GM15510 (cell line): ENCODE data around the gene MAU2.

Experiments used
- POLR2A ChIP-seq: IDR thresholded peaks from 3 replicates; pipeline ENCODE4 v1.6.1; 2011; ENCODE audit warnings: borderline replicate concordance; ENCODE audit not compliant: insufficient read length; ENCODE audit errors: extremely low read depth

Gene MAU2

DNA sequence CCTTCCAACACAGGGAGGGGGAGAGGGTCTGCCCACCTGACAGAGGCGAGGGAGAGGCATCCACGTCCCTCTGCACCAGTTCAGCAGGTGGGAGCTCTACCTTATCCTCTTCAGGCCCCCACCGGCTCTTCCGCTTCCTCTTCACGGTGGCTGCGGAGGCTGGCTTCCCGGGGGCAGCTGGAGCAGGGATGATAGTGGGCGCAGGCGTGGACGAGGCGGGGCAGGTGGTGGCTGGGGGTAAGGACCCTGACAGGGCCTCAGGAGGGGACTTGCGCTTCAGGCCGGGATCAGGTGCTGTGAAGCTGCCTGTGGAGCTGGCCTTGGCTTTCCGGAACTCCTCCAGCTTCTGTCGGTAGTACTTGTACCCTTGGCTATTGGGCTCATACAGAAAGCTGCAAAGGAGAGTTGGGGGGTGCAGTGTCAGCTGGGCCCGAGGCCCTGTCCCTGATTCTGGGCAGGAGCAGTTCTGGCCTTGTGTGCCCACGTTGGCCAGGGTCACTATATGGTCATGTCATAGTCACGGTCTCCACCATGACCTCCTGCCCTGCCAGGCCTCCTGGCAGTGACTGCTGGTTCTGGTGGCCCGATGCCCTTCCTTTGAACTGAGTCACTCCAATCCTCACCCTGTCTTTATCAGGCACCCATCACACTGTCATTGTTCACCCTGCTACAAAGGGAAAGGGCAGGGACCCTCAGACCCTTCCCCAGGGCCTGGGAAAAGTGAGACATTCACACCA lies 23.5 kb upstream of the MAU2 start:
- no peak for TF ChIP-seq POLR2A

GRCh38 chr19:19297759-19298158 lies 22.9 kb upstream of the MAU2 start:
- no peak for TF ChIP-seq POLR2A

DNA sequence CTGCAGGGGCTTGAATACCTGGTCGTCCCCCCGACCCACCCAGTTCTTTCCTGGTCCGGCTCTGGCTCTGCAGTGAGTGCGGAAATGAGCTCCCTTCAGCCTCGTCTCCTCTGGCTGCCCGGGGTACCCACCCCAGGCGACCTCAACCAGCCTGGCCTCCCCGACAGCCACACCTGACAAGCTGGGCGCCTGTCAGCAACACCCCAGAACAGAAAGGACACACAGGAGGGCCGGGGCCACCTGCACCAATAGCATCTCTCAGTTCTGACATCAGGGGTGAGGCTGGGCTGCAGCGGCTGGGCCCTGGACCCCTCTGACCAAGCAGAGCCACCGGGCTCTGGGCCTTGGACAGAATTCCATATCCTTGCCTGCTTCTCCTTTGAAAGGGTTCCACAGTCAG lies 20.0 kb upstream of the MAU2 start:
- no peak for TF ChIP-seq POLR2A

DNA sequence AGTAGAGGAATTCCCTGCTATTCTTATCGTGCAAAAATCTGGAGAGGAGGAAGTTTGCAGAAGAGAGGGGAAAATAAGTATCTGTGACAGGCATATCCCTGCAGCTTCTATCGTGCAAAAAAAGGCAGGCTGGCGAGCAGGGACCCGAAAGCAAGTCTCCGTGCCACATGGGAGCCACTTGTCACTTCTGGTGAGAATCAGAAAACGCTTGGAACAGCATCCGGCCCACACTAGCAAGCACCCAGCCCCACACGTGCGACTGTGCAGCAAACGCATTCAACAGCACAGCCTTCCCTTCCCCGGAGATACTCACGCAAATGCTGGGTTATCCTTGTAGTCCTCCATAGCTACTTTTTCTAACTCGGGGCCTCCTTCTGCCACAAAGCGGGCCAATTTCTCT lies 17.2 kb upstream of the MAU2 start:
- no peak for TF ChIP-seq POLR2A

DNA sequence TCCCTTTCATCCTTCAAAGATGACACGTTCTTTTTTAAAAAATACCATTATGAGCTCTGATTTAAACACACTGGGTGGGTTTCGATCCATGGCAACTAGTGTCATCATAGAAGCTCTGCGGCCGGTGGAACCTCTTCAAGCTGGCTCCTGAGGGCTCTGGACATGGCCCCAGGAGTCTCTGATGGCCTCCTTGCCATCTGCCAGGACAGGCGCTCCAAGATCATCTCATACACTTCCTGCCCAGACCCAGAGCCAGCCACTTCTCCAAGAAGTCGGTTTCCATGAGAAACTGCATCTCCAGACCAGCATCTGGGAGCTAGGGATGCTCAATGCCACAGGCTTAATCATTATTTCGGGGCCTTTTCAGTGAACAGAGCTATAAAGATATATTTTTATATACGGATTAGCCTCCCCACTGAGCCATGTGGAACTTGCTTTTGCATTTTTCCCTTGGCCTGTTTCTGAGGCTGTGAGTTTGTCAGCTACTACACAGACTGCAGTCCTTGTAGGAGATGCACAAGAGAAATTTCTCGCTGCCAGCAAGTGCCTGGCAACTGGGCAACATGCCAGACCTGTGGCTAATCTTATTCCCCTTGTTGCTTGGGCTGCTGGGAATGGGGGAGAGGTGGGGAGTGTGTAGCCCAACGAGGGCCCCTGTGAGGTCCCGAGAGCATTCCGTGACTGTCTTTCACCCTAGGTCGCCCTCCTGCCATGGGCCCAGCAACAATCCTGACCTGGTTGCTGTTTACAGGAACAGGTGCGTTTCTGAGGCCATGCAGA lies 16.3 kb upstream of the MAU2 start:
- no peak for TF ChIP-seq POLR2A

GRCh38 chr19:19305066-19305465 lies 15.6 kb upstream of the MAU2 start:
- TF ChIP-seq POLR2A, result no peak

- TF ChIP-seq POLR2A, result no peak
Measured at GRCh38 chr19:19305696-19306095, 14.9 kb upstream of the MAU2 start.

DNA sequence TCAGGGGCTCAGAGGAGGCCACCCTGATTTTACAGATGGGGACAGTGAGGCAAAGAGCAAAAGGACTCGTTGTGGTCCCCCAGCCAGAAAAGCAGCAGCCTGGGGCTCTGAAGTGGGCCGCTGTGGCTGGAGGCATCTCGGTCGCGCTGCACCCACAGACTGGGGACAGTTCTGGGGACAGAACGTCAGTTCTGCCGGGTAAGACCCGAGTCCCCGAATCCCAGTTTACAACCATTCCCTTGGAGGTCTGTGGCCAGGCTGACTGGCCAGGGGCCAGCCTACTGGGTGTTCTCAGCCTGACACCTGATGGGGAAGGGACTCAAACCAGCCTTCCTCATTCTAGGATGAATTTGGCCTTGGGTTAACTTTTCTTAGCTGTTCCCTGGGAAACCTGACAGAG lies 14.4 kb upstream of the MAU2 start:
- no peak for TF ChIP-seq POLR2A

DNA sequence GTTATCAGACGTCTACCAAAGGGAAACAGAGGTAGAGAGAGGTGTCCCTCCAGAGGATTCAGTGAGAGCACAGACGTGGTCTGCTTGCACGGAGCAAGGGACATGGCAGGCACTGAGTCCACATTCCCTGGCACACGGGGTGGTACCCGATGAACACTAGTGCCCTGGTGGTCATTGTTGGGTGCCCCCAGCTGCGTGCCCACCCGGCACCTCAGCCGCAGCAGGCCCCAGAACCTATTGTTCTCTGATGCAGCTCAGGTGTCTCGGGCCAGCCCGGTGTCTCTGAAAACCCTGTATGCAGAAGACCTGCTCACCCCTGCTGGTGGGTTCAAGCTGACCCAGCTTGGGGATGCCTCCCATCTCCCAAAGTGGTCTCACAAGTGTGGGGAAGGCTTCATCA lies 12.3 kb upstream of the MAU2 start:
- TF ChIP-seq POLR2A, result no peak

DNA sequence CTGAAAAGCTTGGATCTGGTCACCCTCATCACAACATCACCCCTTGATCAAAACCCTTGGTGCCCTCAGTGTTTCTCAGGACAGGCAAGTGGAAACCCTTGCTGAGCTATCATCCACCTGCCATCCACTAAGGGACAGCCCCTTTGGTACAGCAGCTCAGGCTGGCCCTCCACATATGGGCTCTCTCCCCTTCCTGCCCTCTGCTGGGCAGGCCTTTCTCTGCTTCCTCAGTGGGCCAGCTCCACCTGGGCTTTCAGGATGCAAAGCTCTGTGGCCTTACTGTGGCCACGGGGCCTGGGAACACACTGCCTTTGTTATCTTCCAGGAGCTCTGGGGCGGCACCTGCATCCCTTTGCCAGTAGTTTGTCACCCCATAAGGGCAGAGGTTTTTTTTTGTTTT lies 5.2 kb upstream of the MAU2 start:
- TF ChIP-seq POLR2A, result no peak

GRCh38 chr19:19316082-19316481 lies 4.5 kb upstream of the MAU2 start:
- TF ChIP-seq POLR2A, result no peak

DNA sequence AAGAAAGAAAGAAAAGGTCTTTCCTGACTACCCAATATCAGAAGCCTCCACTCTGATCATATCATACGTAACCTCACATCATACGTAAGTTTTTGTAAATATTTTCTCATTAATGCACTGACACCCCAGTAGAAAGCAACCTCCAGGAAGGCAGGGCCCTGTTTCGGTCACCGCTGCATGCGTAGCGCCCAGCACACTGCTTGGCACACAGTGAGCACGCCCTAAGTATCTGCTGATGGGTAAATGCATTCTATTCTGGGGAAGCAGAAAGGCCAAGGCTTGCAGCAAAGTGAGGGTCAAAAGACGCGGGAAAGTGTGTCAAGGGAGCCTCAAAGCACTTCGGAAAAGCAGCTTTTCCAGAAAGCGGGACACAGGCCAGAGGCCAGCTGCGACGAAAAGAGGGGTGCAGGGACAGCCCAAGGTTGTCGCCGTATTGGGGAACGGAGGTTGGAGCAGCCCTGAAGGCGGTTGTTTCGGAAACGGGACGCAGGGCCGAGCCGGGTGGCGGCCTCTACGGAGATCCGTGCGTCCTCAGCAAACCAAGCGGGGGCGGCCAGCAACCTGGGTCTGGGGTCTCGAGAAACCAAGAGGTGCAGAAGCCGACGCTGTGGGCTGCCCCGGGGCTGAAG lies 783 bp upstream of the MAU2 start:
- TF ChIP-seq POLR2A, result no peak

DNA sequence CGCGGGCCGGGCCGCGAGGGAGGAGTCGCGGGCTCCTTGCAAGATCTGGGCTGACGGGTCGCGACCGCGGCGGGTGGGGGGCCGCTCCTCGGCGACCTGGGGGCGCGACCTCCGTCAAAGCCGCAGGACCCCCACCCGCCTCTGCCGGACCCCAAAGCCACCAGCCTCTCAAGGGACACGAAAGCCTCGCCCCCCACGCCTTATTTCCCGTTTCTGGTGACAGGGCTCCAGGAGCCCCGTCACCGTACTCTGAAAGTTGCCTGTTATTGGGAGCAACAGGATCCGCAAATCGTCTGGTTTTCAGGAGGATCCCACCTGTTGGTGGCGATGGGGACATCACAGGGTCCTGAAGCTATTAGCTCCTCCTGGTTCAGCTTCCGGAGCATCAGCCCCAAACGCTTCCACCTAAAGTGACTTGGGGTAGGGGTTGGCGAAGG lies 530 bp downstream of the MAU2 start:
- TF ChIP-seq POLR2A, result no peak

- no peak for TF ChIP-seq POLR2A
Measured at GRCh38 chr19:19324059-19324770, 3.6 kb downstream of the MAU2 start.

DNA sequence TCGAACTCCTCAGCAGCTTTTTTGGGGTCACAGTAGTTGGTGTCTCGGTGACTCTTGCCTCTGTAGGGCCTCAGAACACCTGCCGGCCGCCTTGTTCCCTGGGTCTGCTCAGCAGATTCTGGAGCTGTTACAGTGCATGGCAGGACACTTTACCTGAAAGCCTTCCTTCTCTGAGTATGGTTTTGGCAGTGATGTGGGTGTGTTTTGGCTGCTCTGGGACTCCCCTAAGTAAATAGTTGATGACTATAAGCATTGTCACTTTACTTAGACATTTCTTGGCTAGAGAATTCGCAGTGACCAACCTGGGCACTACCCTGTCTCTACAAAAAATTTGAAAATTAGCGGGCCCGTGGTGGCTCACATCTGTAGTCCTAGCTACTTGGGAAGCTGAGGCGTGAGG lies 7.0 kb downstream of the MAU2 start:
- TF ChIP-seq POLR2A, result no peak
